GM23248 (cell line): ENCODE results near the gene TMPRSS2.

ENCODE experiments used
- EZH2 ChIP-seq: fragments of 200-600 bp; sonication (generic); IDR thresholded peaks from 2 replicates; pipeline ENCODE4 v1.6.1; 2018; ENCODE audit warnings: antibody characterized with exemption, mild to moderate bottlenecking; ENCODE audit not compliant: insufficient read depth, poor library complexity, severe bottlenecking
- EZH2phosphoT487 ChIP-seq: fragments of 200-600 bp; sonication (generic); IDR thresholded peaks from 2 replicates; pipeline ENCODE4 v1.6.1; 2018; ENCODE audit warnings: antibody characterized with exemption, moderate library complexity, mild to moderate bottlenecking, low read depth; ENCODE audit not compliant: insufficient read depth

DNA sequence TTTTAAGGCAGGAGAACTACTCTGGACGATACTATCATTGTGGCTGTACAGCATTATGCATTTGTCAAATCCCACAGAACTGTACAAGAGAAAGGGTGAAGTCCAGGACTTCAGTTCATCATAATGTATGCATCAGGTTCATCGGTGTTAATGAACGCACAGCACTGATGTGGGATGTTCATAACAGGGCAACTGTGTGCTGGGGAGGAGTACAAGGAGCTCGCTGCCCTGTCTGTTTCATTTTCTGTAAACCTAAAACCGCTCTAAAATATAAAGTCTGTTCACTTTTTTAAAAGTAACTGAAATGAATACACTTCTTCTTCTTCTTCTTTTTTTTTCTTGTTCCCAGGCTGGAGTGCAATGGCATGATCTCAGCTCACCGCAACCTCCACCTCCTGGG, 25.0 kb downstream of the TMPRSS2 start:
- TF ChIP-seq EZH2phosphoT487 = no peak
- TF ChIP-seq EZH2 = no peak
